DND-41 (cell line): ENCODE measurements around the gene BMPR2.

Source experiments
- CTCF ChIP-seq: IDR thresholded peaks from 2 replicates; pipeline ENCODE4 v1.5.1; 2012; ENCODE audit warnings: borderline replicate concordance, low read length, moderate library complexity, mild to moderate bottlenecking; ENCODE audit not compliant: poor library complexity, severe bottlenecking; ENCODE audit errors: extremely low read depth
- EZH2 ChIP-seq: IDR thresholded peaks from 3 replicates; pipeline ENCODE4 v1.6.1; 2012; ENCODE audit warnings: borderline replicate concordance, low read depth, mild to moderate bottlenecking, moderate library complexity, low read length, inconsistent platforms; ENCODE audit not compliant: severe bottlenecking

- TF ChIP-seq CTCF (no peak), EZH2 (no peak)
Observed at GRCh38 chr2:202519453-202519852, 143.3 kb downstream of the BMPR2 start.
